Measurements from ENCODE around the gene GLMP. TPM values are rescaled to one million over a fixed set of nuclear protein-coding genes. Genes with fewer than 3 reads are reported as not detected.

The GLMP gene
- total RNA-seq, 1 experiment from 2014 or later: 60.3 TPM

DNA sequence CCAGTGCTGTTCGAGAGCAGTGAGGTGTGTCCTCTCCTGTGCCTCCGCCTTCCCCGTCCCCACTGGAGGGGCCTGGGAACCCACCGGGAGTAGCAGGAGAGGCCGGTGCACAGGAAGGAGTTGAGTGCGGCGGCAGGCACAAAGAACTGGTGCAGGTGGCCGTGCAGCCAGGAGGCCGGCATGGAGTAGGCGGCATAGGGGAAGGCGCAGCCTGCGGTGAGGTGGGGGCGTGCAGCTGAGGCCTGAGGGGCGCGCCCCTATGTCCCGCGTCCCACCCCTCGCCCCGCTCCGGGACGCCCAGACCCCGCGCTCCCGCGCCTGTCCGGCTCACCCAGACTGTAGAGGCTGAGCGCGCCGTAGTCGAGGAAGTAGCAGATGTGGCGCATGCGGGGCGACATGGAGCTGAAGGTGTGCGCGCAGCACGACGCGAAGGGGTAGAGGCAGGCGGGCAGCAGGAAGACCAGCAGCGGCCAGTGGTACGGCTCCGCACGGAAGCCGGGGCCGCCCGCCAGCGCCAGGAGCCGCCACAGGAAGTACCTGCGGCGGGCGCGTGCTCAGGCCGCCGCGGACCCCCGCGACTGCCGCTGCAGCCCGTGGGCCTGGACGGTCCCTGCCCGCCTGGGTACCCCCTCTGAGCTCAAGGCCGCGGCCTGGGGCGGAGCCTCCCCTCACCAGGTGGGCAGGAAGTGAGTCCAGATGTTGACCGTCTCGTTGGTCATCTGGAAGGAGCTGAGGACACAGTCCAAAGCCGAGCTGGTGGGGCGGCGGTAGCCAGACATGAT lies 49.8 kb downstream of the GLMP start (continued):
- TF ChIP-seq, protein P1, sequence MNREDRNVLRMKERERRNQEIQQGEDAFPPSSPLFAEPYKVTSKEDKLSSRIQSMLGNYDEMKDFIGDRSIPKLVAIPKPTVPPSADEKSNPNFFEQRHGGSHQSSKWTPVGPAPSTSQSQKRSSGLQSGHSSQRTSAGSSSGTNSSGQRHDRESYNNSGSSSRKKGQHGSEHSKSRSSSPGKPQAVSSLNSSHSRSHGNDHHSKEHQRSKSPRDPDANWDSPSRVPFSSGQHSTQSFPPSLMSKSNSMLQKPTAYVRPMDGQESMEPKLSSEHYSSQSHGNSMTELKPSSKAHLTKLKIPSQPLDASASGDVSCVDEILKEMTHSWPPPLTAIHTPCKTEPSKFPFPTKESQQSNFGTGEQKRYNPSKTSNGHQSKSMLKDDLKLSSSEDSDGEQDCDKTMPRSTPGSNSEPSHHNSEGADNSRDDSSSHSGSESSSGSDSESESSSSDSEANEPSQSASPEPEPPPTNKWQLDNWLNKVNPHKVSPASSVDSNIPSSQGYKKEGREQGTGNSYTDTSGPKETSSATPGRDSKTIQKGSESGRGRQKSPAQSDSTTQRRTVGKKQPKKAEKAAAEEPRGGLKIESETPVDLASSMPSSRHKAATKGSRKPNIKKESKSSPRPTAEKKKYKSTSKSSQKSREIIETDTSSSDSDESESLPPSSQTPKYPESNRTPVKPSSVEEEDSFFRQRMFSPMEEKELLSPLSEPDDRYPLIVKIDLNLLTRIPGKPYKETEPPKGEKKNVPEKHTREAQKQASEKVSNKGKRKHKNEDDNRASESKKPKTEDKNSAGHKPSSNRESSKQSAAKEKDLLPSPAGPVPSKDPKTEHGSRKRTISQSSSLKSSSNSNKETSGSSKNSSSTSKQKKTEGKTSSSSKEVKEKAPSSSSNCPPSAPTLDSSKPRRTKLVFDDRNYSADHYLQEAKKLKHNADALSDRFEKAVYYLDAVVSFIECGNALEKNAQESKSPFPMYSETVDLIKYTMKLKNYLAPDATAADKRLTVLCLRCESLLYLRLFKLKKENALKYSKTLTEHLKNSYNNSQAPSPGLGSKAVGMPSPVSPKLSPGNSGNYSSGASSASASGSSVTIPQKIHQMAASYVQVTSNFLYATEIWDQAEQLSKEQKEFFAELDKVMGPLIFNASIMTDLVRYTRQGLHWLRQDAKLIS (CRISPR knock-in tag; IDR thresholded peaks at IDR 0.05; ENCODE audit: borderline replicate concordance): no peak
- TF ChIP-seq CBFB (CRISPR knock-in tag; IDR thresholded peaks at IDR 0.05; ENCODE audit: low read depth) (0 out of 2 replicates have a peak, but pooled peaks have one; percentile 36), RELA (CRISPR knock-in tag; IDR thresholded peaks at IDR 0.05; ENCODE audit: borderline replicate concordance) (no peak), OVOL2 (CRISPR knock-in tag; IDR thresholded peaks at IDR 0.05; ENCODE audit: borderline replicate concordance) (no peak), CREM (CRISPR knock-in tag; IDR thresholded peaks at IDR 0.05) (0 out of 2 replicates have a peak, but pooled peaks have one; percentile 31), GABPB1 (CRISPR knock-in tag; IDR thresholded peaks at IDR 0.05) (no peak), SMAD3 (CRISPR knock-in tag; IDR thresholded peaks at IDR 0.05; ENCODE audit: borderline replicate concordance) (no peak), MYBL2 (CRISPR knock-in tag; IDR thresholded peaks at IDR 0.05) (peak; percentile 90), NFATC4 (CRISPR knock-in tag; IDR thresholded peaks at IDR 0.05) (no peak), ZNF671 (CRISPR knock-in tag; IDR thresholded peaks at IDR 0.05) (no peak; the same call in 1 of the 2 replicates), NR1H2 (CRISPR knock-in tag; IDR thresholded peaks at IDR 0.05) (no peak), ZNF317 (CRISPR knock-in tag; IDR thresholded peaks at IDR 0.05; ENCODE audit: borderline replicate concordance, low read depth) (no peak), NFE2L1 (CRISPR knock-in tag; IDR thresholded peaks at IDR 0.05) (peak; percentile 82; the same call in 1 of the 2 replicates), TCF7 (CRISPR knock-in tag; IDR thresholded peaks at IDR 0.05; ENCODE audit: low read depth) (0 out of 2 replicates have a peak, but pooled peaks have one; percentile 47), TEAD4 (CRISPR knock-in tag; IDR thresholded peaks at IDR 0.05) (0 out of 2 replicates have a peak, but pooled peaks have one; percentile 9), SP1 (CRISPR knock-in tag; conservative IDR thresholded peaks at IDR 0.05) (0 out of 2 replicates have a peak, but pooled peaks have one; percentile 55), SMAD4 (CRISPR knock-in tag; IDR thresholded peaks at IDR 0.05) (no peak), KAT7 (CRISPR knock-in tag; IDR thresholded peaks at IDR 0.05; ENCODE audit: borderline replicate concordance) (no peak), ZNF423 (CRISPR knock-in tag; IDR thresholded peaks at IDR 0.05) (no peak), TP53 (CRISPR knock-in tag; IDR thresholded peaks at IDR 0.05) (no peak), CREB1 (CRISPR knock-in tag; IDR thresholded peaks at IDR 0.05) (no peak), EMX1 (CRISPR knock-in tag; IDR thresholded peaks at IDR 0.05) (peak; percentile 32; the same call in 1 of the 2 replicates)
- TF ChIP-seq, protein P2, sequence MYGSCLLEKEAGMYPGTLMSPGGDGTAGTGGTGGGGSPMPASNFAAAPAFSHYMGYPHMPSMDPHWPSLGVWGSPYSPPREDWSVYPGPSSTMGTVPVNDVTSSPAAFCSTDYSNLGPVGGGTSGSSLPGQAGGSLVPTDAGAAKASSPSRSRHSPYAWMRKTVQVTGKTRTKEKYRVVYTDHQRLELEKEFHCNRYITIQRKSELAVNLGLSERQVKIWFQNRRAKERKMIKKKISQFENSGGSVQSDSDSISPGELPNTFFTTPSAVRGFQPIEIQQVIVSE (CRISPR knock-in tag; IDR thresholded peaks at IDR 0.05; ENCODE audit: borderline replicate concordance): no peak
- TF ChIP-seq, protein P3, sequence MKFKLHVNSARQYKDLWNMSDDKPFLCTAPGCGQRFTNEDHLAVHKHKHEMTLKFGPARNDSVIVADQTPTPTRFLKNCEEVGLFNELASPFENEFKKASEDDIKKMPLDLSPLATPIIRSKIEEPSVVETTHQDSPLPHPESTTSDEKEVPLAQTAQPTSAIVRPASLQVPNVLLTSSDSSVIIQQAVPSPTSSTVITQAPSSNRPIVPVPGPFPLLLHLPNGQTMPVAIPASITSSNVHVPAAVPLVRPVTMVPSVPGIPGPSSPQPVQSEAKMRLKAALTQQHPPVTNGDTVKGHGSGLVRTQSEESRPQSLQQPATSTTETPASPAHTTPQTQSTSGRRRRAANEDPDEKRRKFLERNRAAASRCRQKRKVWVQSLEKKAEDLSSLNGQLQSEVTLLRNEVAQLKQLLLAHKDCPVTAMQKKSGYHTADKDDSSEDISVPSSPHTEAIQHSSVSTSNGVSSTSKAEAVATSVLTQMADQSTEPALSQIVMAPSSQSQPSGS (CRISPR knock-in tag; IDR thresholded peaks at IDR 0.05; ENCODE audit: borderline replicate concordance, low read depth): no peak
- TF ChIP-seq, protein P4, sequence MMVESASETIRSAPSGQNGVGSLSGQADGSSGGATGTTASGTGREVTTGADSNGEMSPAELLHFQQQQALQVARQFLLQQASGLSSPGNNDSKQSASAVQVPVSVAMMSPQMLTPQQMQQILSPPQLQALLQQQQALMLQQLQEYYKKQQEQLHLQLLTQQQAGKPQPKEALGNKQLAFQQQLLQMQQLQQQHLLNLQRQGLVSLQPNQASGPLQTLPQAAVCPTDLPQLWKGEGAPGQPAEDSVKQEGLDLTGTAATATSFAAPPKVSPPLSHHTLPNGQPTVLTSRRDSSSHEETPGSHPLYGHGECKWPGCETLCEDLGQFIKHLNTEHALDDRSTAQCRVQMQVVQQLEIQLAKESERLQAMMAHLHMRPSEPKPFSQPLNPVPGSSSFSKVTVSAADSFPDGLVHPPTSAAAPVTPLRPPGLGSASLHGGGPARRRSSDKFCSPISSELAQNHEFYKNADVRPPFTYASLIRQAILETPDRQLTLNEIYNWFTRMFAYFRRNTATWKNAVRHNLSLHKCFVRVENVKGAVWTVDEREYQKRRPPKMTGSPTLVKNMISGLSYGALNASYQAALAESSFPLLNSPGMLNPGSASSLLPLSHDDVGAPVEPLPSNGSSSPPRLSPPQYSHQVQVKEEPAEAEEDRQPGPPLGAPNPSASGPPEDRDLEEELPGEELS (CRISPR knock-in tag; IDR thresholded peaks at IDR 0.05): peak; percentile 41; the same call in 1 of the 2 replicates
- TF ChIP-seq, protein P5, sequence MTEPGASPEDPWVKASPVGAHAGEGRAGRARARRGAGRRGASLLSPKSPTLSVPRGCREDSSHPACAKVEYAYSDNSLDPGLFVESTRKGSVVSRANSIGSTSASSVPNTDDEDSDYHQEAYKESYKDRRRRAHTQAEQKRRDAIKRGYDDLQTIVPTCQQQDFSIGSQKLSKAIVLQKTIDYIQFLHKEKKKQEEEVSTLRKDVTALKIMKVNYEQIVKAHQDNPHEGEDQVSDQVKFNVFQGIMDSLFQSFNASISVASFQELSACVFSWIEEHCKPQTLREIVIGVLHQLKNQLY (CRISPR knock-in tag; IDR thresholded peaks at IDR 0.05): no peak; the same call in 1 of the 2 replicates
- TF ChIP-seq, protein P6, sequence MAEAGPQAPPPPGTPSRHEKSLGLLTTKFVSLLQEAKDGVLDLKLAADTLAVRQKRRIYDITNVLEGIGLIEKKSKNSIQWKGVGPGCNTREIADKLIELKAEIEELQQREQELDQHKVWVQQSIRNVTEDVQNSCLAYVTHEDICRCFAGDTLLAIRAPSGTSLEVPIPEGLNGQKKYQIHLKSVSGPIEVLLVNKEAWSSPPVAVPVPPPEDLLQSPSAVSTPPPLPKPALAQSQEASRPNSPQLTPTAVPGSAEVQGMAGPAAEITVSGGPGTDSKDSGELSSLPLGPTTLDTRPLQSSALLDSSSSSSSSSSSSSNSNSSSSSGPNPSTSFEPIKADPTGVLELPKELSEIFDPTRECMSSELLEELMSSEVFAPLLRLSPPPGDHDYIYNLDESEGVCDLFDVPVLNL (CRISPR knock-in tag; IDR thresholded peaks at IDR 0.05; ENCODE audit: borderline replicate concordance, low read depth): 0 out of 2 replicates have a peak, but pooled peaks have one; percentile 53
- TF ChIP-seq, protein P7, sequence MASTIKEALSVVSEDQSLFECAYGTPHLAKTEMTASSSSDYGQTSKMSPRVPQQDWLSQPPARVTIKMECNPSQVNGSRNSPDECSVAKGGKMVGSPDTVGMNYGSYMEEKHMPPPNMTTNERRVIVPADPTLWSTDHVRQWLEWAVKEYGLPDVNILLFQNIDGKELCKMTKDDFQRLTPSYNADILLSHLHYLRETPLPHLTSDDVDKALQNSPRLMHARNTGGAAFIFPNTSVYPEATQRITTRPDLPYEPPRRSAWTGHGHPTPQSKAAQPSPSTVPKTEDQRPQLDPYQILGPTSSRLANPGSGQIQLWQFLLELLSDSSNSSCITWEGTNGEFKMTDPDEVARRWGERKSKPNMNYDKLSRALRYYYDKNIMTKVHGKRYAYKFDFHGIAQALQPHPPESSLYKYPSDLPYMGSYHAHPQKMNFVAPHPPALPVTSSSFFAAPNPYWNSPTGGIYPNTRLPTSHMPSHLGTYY (CRISPR knock-in tag; IDR thresholded peaks at IDR 0.05): no peak; the same call in 1 of the 2 replicates
